SKM-1 treated with dmso at 0.1 percent for 144 hours (cell line): ENCODE measurements around the gene RAD51B.

Source experiments
- DNase-seq: peaks from one replicate; lab custom pipeline; 2025; ENCODE audit not compliant: unreplicated experiment; lab: John Stamatoyannopoulos, UW

Gene RAD51B

GRCh38 chr14:68229423-68230100 is 410.0 kb downstream of the RAD51B start:
- no peak for DNase-seq

- no peak for DNase-seq
These were observed 410.8 kb downstream of the RAD51B start for GRCh38 chr14:68230202-68230949.

GRCh38 chr14:68230950-68231717 is 411.6 kb downstream of the RAD51B start:
- DNase-seq, result no peak

DNA sequence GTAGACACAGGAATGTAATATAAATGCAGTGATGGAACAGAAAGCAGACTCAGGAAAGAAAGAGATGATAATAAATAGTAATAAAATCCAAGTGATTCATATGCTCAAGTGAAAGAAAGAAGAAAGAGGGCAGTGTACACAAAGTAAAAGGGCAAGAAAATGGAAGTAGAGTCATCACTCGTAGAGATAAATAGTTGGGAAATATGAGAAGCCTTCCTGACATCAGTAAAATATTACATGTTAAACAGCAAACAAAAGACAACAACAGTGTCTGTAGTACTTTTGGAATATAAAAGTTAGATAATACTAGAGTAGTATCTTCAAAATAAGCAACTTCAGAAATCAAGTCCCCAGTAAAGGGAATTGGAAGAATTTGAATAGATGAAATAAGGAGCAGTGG is 412.3 kb downstream of the RAD51B start:
- DNase-seq, result no peak

- DNase-seq, result no peak
These were observed 412.9 kb downstream of the RAD51B start for GRCh38 chr14:68232300-68233055.

DNA sequence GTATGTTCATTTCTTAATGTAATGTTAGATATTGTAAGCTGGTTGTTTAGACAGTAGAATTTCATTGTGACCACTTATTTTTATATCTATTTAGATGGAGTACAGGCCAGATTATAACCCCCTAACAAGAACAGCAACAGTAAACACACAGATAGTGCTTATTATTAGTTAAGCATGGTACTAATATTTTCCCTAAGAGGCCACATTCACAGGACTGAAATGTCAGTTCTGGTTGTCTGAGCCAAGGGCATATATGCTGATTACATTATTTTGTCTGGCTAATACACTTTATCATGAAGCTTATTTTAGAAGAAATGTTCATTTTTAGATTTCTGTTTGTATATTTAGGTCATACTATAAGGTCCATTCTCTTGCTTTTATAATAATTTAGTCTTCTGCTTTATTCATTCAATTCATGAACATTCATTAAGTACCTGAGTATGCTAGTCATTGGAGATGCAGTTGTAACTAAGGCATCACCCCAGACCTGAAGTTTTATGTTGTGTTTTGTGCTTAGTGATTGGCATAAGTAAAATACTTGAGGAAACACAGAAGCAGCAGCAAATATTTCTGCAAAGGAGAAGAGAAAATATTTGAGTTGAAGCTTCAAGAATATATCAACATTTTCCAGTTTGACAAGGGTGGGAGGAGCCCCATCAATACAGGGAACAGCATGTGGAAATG is 413.7 kb downstream of the RAD51B start:
- DNase-seq, result no peak

- no peak for DNase-seq
These were observed 414.7 kb downstream of the RAD51B start for GRCh38 chr14:68234101-68234905.

DNA sequence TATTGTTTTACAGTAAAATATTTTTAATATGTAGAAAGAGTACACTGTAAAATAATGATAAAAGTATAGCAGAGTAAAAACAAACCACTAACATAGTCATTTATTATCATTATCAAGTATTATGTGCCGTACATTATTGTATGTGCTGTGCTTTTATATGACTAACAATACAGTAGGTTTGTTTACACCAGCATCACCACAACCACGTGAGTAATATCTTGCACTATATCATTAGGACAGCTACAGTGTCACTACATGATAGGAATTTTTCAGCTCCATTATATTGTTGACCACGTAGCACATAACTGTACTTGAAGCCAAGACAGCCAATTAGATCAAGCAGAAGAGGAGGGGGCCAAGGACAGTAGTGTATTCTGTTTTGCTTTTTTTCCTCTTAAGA is 415.4 kb downstream of the RAD51B start:
- DNase-seq, result no peak

- DNase-seq, result no peak
These were observed 417.2 kb downstream of the RAD51B start for GRCh38 chr14:68236582-68237458.

DNA sequence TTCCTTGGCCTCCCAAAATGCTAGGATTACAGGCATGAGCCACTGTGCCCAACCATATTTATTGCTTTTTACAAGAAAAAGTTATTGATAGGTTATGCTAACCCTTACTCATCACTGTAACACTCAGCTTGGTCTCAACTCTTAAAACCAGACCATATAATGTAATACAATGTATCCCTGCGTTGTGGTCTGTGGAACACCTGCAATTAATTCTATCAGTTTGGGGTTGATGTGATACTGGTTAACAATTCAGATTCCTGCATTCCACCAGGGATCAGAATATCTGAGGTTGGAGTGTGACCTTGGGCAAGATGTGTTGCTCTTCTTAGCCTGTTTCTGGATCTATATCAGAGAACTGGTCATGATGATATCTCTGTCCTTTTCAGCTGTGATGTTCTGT is 419.0 kb downstream of the RAD51B start:
- no peak for DNase-seq

DNA sequence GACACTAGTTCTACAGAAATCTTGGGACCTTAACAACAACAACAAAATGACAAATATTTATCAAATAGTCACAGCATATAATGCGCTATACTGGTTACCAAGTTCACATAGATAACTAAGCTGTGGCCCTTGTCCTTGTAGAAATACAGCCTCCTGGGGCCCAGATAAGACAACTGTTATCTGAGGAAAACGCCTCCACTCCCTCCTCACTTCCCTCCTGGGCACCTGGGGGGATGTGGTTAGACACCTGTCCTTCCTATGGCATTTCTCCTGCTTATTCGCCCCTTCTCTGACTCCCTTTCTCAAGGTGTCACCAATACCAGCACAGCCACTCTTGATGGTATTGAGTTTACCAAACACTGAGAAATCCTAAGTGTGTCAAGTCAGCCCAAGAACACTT is 419.4 kb downstream of the RAD51B start:
- no peak for DNase-seq

DNA sequence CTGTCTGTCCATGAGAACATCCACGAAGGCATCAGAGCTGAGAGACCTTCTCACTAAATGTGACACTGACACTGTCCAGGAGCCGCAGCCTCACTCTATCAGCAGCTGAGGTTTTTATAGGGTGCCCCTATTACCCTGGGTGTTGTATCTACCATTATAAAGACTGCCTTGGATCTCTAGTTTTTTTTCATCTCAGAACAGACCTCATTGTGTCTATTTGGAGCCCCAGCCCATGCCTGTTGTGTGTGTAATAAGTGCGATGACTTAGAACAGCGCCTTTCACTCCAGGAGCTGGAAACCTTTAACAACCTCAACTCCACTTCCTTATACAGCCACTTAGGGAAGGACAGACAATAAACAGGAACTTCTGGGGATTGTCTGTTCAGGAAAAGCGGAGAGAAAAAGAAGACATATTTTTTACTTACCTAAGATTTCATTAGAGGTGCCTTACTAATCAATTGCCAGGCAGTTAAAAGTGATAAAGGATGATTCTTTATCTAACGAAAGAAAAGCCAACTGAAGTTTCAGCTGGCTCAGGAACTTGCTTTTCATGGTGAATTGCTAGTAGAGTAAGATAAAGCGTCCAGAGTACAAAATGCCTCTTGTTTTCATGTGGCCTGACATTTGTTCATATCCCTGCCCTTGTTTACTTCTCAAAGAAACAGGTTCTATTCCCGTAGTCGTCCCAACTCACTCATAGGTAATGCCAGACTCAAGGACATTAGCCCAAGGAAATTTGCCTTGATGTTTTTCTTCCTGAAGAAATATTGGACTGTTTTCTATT is 420.6 kb downstream of the RAD51B start:
- DNase-seq, result no peak

- DNase-seq, result no peak
These were observed 422.4 kb downstream of the RAD51B start for GRCh38 chr14:68241862-68242487.

- DNase-seq, result no peak
These were observed 424.0 kb downstream of the RAD51B start for GRCh38 chr14:68243450-68244010.

DNA sequence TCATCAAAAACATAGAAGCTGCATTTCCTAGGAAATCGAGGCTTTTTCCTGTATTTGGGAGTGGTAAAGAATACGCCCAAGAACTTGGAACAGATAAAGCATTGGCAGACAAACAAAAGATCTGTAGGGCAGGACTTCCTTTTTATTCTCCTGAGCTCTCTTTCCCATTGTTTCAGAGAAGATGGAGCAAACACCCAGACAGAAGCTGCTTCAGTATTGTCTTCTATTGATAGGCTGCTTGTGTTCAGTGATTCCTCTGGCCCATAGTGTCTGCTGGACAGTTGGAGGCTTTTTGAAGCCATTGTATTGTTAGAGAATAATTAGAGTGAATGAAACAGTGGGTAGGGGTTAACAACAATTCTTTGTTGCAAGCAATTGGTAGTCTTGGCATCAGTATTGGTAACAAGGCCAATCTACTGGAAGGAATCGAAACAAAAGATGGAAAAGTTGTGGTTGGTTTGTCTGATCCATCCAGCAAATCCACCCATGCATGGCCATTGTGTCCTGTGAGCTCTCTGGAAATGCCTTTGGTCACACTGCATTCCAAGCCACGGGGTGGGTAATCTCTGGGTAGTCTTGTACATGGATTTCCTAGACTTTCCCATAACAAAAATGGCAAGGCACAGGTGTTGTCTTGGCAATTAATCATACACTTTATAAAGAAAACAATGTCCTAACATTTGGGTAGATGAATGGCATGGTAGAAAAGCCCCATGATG is 424.8 kb downstream of the RAD51B start:
- DNase-seq, result no peak

GRCh38 chr14:68245146-68246073 is 425.8 kb downstream of the RAD51B start:
- DNase-seq, result no peak
